GM19438 (cell line): ENCODE data around the gene DRC7.

Experiments
- ATAC-seq: cut with Tn5 transposase; IDR thresholded peaks from one replicate; pipeline ENCODE4 v1.9.1; 2021; ENCODE audit warnings: low read depth; ENCODE audit not compliant: unreplicated experiment

Gene DRC7

GRCh38 chr16:57690782-57691471 is 3.7 kb upstream of the DRC7 start:
- no peak for ATAC-seq

GRCh38 chr16:57692636-57693035 is 2.0 kb upstream of the DRC7 start:
- no peak for ATAC-seq

DNA sequence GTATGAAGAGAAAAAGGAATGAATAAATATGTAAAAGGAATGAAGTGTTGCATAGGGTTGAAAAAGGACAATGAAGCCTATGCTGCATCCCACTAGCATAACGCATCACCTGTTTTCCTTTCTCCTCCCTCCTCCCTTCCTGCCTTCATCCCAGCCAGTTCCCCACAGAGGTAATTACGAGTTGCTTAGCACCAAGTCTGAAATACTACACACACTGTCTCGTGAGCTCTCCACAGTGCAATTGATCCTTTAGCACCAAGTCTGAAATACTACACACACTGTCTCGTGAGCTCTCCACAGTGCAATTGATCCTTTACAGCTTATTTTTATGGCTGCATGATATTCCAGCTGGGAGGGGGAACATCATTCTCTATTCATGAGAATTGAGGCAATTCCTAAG is 1.1 kb upstream of the DRC7 start:
- ATAC-seq: no peak

DNA sequence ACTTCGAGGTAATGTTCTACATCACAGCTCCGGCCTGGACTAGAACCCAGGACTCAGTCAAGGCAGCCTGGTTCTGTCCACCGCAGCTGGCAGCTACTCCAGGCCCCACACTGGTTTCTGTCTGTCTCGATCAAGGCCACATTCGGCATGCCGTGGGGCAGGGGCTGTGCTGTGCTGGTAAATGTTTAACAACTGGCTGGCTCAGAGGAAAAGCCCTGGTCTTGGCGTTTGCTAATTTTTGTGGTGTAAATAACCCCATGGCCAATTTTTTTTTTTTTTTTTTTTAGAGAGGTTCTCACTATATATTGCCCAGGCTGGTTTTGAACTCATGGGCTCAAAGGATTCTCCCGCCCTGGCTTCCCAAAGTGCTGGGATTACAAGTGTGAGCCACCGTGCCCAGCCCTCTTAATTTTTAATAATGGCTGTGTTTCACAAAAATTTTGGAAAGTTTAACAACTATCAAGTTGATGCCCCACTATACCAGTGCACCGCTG is 328 bp upstream of the DRC7 start:
- no peak for ATAC-seq

GRCh38 chr16:57695680-57696069 is 1.1 kb downstream of the DRC7 start:
- ATAC-seq: no peak

DNA sequence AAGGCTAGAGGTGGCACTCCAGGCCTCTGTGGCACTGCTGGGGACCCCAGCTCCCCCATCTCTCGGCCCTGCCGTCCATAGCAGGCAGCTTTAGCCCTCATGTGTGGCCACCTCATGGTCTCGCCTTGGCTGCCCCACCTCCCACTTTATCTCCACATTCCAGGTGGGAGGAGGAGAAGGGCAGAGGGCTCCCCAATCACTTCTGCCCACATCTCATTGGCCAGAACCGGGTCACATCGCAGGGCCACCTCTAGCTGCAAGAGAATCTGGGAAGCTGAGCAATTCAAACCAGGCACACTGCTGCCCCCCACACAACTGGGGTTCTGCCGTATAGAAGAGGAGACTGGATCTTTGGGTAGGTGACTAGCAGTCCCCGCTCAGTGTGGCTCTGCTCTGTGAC is 1.6 kb downstream of the DRC7 start:
- ATAC-seq: no peak

GRCh38 chr16:57697896-57698537 is 3.4 kb downstream of the DRC7 start:
- no peak for ATAC-seq

DNA sequence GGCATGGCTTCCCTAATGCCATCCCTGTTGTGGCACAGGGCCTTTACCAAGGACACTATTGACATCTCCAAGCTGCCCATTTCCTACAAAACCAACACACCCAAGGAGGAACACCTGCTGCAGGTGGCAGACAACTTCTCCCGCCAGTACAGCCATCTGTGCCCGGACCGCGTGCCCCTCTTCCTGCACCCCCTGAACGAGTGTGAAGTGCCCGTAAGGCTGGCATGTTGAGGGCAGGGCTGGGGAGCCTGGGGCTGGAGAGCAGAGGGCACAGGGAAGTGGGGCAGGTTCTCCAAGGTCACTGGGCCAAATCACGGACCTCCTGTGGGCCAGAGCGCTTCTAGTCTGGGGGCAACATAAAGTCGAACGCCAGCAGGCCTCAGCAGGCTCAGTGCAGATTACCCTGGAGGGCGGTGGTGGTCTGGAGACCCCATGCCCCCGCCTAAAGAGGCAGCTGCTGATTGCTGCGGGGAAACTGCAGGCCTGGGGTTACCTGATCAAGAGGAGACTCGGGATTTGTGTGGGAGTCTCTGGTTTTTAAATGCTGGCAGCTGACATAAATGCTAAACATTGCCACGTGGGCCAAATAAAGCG is 4.3 kb downstream of the DRC7 start:
- ATAC-seq: no peak

GRCh38 chr16:57699481-57699880 is 4.9 kb downstream of the DRC7 start:
- no peak for ATAC-seq

- no peak for ATAC-seq
Observed at GRCh38 chr16:57699899-57700298, 5.3 kb downstream of the DRC7 start.

DNA sequence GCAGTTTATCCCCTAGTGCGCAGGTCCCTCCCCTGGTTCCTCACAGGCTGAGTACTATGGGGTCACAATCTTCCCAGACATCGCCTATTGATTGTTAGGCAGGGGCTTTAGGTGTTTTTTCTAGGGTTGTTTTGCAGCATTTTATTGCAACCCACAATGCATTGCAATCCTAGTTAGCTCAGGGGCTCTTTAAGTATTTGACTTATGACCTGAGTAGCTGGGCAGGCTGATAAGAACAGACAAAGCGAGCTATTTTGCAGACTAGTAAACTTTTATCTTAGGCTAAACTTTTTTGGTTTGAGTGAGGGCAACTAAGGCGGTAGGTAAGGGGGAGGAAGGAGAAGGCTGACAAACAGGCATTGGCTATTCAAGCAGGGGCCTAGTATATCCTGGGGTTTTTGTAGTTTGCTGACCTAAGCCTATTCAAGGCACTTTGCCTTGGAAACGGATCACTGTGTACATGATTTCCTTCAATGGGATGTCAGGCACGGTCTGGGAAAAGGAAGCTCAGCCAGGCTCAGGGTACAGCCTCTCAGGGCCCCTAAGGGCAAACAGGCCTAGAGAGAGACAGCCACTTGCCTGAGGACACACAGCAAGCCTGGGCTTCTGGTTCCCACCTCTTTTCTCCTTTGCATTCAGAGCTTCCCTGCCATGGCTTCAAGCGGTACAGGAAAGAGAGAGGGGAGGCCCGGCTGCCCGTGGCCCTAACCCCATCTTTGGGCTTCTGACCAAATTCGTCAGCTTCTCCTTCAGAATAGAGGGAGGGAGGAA is 6.4 kb downstream of the DRC7 start:
- no peak for ATAC-seq

- ATAC-seq: no peak
Observed at GRCh38 chr16:57701759-57702371, 7.3 kb downstream of the DRC7 start.

DNA sequence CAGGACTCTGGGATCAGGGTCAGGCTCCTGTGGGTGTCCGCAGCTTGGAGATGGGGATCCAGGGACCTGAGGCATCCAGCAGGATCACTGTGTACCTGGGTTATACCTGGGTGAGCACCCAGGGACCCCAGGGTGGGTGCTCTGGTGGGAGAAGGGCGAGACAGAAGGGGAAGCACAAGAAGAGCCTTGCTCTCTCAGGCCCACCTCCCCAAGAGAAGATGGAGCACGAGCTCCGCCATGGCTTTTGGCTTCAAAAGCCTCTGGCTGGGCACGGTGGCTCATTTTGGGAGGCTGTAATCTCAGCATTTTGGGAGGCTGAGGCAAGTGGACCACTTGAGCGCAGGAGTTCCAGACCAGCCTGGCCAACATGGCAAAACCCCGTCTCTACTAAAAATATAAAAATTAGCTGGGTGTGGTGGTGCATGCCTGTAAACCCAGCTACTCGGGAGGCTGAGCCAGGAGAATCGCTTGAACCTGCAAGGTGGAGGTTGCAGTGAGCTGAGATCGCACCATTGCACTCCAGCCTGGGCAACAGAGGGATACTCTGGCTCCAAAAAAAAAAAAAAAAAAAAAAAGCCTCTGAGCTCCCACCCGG is 8.9 kb downstream of the DRC7 start:
- no peak for ATAC-seq

DNA sequence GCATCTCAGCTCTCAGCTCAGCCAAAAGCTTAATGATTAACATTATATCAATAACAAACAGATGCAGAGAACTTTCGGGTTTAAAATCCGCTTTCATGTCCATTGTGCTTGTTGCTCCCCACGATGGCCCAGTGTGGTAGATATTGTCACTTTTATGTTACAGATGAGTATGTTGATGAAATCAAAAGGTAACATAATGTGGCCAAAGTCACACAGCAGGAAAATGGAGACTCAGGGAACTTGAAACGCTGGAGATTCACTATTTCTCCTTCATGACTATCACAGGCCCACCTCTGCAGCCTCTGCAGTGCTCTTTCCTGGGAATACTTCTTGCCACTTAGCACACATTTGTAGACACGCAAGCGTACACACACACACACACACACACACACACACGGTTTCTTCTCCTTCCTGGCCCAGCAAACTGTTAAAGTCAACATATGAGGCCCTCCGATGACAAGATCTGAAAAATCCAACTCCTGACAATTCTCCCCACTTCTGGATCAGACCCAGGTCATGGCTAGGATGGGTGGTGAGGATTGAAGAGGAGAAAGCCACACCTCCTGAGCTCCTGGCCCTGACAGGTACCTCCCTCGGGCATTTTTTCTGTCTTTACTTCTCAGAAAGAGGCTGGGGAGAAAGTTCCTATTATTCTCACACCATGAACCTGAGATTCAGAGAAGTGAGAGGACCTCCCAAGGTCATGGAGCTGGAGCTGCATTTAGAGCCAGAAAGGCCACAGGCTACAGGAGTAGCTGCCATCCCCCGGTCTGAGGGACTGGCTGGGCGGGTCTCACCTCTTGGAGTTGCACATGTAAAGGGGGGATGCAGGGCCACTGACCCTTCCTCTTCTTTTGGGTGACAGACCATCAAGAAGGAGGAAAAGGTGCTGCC is 9.7 kb downstream of the DRC7 start:
- no peak for ATAC-seq

DNA sequence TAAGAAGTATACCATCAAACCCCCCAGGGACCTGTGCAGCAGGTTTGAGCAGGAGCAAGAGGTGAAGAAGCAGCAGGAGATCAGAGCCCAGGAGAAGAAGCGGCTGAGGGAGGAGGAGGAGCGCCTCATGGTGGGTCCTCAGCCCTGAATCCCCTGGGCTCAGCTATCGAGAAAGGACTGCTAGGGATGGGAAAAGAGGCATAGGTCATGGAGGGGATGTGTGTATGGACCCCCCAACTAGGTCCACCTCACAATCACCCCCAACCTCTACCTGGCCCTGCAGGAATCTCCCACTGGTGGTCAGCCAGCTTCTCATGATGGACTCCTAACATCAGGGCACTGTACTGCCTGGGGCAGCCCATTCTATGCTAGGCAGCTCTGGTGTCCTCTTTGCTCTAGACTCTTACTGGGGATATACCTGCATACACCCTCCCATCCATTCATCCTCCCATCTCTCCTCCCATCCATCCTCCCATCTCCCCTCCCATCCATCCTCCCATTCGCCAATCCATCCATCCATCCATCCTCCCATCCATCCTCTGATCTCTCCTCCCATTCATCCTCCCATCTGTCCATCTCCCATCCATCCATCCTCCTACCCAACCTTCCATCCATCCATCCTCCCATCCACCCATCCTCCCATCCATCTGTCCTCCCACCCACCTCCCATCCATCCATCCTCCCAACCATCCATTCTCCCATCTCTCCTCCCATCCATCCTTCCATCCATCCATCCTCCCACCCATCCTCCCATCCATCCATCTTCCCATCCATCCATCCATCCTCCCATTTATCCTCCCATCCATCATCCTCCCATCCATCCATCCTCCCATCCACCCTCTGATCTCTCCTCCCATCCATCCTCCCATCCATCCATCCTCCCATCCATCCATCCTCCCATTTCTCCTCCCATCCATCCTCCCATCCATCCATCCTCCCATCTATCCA is 10.6 kb downstream of the DRC7 start:
- no peak for ATAC-seq

DNA sequence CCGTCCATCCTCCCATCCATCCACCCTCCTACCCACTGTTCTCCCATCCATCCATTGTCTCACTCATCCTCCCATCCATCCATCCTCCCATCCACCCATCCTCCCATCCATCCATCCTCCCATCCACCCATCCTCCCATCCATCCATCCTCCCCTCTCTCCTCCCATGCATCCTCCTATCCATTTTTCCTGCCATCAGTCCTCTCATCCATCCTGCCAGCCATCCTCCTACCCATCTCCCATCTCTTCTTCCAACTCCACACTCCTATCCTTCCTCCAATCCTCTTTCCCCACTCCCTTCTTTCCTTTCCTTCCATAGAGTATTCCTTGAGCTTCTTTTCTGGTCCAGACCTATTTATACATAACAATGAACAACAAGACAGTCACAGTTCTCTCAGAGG is 12.1 kb downstream of the DRC7 start:
- ATAC-seq: no peak

DNA sequence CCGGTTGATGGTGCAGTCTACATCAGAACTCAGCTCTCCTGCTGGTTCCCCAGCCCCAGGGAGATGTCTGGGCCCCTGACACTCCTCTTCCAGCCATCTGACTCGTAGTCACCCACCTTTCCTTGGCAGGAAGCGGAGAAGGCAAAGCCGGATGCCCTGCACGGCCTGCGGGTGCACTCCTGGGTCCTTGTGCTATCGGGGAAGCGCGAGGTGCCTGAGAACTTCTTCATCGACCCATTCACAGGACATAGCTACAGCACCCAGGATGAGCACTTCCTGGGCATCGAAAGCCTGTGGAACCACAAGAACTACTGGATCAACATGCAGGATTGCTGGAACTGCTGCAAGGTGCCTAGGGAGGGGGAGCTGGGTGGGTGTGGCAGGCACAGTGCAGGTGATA is 12.7 kb downstream of the DRC7 start:
- no peak for ATAC-seq

- ATAC-seq: no peak
Observed at GRCh38 chr16:57708168-57708567, 13.6 kb downstream of the DRC7 start.
